AG09309 (cell line): ENCODE measurements around the gene ACOT13.
"Not testable (repeated sequence)": the region's sequence is repeated elsewhere in the genome, so short reads cannot be mapped to it uniquely, and the experiment has no call there.

Experiments used
- DNase-seq: peaks from one replicate; pipeline ENCODE4 v3.0.0-alpha.2; 2010; ENCODE audit warnings: low read depth
- H3K4me3 ChIP-seq: 2 replicates; pipeline ENCODE4 v1.5.1; 2011; ENCODE audit warnings: mild to moderate bottlenecking, low read depth, low read length, moderate library complexity; ENCODE audit not compliant: control insufficient read depth
- TF ChIP-seq, protein P1 (sequence below): IDR thresholded peaks from 2 replicates; pipeline ENCODE4 v1.5.1; 2011; ENCODE audit warnings: mild to moderate bottlenecking, low read depth, low read length, inconsistent platforms; ENCODE audit not compliant: insufficient read depth, control insufficient read depth; ENCODE audit errors: missing control alignments

The ACOT13 gene

DNA sequence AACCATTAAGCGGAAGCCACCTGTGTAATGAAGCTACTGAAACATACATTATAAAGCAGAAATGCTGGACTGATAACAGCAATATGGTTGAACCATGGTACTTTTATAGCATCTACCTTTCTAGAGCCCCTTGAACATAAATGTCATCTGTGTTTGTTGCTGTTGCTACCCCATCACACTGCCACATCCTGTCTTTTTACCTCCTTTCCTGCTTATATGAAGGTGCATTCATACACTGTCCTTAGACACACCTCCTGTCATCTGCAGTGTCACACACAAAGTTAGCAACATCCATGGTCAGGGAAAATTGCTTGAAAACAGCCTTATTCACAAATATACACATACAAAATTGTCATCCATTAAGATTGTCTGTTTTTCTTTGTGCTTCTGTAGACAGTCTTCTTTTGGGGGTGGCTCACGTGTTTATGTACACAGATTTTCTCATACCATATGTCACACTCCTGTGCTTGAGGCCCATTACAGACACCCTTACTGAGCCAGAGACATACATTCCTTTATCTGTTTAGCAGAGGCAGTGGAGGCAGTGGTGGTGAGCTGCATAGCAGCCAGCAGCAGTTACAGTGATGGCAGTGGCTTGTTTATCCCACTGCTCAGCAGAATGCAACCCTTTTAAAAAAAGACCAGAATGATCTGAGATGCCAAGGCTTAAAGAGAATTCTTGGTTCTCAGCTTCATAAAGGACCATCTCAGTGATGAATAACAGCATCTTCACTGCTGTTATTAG is 26.1 kb downstream of the ACOT13 start:
- TF ChIP-seq, protein P1, sequence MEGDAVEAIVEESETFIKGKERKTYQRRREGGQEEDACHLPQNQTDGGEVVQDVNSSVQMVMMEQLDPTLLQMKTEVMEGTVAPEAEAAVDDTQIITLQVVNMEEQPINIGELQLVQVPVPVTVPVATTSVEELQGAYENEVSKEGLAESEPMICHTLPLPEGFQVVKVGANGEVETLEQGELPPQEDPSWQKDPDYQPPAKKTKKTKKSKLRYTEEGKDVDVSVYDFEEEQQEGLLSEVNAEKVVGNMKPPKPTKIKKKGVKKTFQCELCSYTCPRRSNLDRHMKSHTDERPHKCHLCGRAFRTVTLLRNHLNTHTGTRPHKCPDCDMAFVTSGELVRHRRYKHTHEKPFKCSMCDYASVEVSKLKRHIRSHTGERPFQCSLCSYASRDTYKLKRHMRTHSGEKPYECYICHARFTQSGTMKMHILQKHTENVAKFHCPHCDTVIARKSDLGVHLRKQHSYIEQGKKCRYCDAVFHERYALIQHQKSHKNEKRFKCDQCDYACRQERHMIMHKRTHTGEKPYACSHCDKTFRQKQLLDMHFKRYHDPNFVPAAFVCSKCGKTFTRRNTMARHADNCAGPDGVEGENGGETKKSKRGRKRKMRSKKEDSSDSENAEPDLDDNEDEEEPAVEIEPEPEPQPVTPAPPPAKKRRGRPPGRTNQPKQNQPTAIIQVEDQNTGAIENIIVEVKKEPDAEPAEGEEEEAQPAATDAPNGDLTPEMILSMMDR = no peak
- no peak overlapping the region for H3K4me3 ChIP-seq
- DNase-seq = no peak

DNA sequence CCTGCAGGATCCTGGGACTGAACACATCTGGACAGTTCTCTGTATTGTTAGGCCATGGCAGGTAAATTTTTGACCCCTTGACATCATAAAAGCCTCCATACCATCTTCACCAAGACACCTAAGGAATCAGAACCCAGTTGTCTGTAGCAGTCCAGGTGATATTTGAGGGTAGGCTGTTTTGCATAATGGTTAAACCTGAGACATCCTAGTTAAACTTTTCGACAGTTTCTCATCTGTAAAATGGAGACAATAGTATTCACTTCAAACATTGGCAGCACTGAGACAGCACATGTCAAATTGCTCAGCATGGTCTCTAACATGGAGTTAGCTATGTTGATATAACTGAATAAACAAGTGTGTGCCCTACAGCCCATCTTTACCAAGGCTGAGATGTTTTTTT is 27.3 kb downstream of the ACOT13 start:
- TF ChIP-seq, protein P1 = no peak
- H3K4me3 ChIP-seq = no peak overlapping the region
- no peak for DNase-seq

DNA sequence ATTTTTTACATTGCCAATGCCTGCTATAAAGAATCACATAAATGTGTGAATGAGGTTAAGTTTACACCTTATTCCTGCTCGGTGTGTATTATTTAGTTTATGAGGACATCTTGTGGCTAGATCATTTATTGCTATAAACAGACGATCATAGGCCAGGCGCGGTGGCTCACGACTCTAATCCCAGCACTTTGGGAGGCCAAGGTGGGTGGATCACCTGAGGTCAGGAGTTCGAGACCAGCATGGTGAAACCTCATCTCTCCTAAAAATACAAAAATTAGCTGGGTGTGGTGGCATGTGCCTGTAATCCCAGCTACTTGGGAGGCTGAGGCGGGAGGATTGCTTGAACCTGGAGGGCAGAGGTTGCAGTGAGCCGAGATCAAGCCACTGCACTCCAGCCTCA is 28.8 kb downstream of the ACOT13 start:
- DNase-seq, H3K4me3 ChIP-seq: not testable (repeated sequence)
- TF ChIP-seq, protein P1 = peak; percentile 34

DNA sequence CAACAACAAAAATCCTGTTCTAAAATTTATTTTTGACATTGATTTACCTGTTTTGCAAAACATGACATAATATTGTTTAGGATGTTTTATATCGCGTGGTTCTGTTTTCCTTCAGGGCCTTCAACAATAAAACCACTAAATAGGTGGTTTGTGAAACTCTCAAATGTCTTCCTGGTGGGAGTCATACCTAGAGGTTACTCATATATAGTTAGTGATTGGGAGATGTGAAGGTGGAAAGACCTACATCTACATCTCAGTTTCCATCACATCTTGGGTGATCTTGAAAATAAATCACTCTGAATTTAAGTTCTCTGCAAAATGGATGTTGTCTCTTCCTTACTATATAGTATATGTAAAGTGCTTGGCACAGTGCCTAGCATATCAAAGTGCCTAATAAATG is 29.2 kb downstream of the ACOT13 start:
- TF ChIP-seq, protein P1 = no peak
- no peak for DNase-seq
- H3K4me3 ChIP-seq = no peak overlapping the region

DNA sequence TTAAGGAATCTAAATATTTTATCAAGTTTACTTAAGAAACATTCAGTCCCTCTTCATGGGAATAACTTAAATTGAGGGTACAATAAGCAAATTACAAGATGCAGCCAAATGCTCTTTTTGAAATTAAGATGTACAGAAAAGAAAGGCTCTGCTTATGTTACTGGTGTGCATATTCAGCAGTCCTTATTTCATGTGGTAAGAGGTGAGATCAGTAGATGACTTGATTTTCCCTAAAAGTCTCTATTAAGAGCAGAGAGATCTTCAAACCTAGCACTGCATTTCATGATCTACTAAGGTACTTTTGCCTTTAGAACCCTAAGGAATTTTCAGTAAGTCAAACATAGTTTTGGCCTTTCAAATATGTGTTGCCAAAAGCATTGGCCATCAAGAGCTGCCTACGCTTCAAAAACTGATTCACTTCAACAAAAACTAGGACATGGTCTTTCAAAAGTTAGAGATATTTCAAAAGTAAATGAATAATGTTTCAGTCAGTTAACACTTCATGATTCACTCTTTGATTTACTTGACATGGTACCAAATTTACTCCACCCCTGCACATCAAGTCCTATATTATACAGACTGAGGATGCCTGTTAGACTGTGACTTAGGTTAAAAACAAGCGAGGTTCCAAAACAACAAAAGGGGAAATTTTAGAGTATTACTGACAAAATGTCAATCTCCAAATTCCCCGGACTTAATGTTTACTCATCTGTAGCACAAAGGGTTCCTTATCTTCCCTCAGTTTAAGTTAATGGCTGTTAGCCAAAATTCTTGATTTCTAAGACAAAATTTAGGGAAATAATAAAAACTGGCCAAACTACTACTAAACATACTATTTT is 32.9 kb downstream of the ACOT13 start:
- DNase-seq = no peak
- no peak overlapping the region for H3K4me3 ChIP-seq
- TF ChIP-seq, protein P1 = no peak

DNA sequence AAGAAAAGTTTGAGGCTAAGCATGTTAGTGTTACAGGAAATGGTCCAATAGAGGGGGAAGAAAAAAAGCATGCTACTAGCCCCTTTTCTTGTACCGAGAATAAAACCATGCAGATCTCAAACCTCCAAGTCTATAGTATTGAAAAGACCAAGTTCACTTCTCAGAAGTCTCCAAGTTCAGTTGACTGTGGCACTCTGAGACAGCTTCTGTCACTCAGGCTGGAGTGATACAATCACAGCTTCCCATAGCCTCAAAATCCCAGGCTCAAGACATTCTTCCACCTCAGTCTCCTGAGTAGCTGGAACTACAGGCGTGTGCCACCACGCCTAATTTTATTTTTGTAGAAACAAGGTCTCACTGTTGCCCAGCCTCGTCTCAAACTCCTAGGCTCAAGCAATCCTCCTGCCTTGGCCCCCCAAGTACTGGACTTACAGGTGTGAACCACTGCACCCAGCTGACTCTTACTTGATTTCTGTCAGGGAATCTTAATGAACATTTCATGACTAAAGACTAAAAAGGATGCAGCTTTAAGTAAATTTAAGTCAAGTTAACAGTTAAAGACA is 35.9 kb downstream of the ACOT13 start:
- H3K4me3 ChIP-seq = no peak overlapping the region
- DNase-seq = no peak
- TF ChIP-seq, protein P1 = no peak
